C4-2B (cell line): ENCODE measurements around the gene RAD23B.

Experiments
- H3K27ac ChIP-seq: fragments of 450-650 bp; 2 replicates; pipeline ENCODE4 v1.5.1; 2017
- ZFX ChIP-seq: fragments of 450-650 bp; IDR thresholded peaks from 2 replicates; pipeline ENCODE4 v1.6.1; 2017
- TF ChIP-seq, protein P1 (sequence below): fragments of 450-650 bp; conservative IDR thresholded peaks from 2 replicates; pipeline ENCODE4 v1.5.1; 2017; ENCODE audit warnings: mild to moderate bottlenecking

The RAD23B gene

DNA sequence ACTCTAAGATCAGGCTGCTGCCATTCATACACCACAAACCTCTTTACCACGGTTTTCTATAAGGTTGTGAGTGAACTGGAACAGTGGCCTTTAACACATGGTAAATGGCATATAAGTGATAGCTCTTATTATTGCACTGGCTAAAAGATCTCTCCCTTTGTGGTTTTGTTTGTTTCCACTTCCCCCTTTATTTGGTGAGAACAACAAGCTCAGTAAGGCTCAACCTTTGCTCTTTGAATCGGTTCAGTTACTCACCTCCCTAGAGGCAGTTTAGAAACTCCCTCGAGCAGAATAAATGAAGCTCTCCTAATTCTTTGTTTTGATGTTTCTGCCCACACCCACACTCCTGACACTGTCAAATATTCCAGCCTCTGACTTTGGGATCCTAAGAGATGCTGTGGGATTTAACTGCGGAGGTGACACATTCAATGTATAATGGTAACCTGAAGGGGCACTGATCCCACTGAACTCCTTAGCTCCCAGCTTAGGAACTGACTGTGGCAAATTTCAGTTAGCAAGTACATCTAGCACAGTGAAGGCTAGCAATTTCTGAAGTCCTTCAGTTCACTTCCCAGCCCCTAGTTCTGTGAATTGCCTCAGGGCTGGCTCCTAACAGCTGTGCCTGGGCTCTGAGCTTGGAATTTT, 22.5 kb upstream of the RAD23B start:
- no peak for TF ChIP-seq ZFX
- TF ChIP-seq, protein P1, sequence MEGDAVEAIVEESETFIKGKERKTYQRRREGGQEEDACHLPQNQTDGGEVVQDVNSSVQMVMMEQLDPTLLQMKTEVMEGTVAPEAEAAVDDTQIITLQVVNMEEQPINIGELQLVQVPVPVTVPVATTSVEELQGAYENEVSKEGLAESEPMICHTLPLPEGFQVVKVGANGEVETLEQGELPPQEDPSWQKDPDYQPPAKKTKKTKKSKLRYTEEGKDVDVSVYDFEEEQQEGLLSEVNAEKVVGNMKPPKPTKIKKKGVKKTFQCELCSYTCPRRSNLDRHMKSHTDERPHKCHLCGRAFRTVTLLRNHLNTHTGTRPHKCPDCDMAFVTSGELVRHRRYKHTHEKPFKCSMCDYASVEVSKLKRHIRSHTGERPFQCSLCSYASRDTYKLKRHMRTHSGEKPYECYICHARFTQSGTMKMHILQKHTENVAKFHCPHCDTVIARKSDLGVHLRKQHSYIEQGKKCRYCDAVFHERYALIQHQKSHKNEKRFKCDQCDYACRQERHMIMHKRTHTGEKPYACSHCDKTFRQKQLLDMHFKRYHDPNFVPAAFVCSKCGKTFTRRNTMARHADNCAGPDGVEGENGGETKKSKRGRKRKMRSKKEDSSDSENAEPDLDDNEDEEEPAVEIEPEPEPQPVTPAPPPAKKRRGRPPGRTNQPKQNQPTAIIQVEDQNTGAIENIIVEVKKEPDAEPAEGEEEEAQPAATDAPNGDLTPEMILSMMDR = no peak
- H3K27ac ChIP-seq = no peak overlapping the region

DNA sequence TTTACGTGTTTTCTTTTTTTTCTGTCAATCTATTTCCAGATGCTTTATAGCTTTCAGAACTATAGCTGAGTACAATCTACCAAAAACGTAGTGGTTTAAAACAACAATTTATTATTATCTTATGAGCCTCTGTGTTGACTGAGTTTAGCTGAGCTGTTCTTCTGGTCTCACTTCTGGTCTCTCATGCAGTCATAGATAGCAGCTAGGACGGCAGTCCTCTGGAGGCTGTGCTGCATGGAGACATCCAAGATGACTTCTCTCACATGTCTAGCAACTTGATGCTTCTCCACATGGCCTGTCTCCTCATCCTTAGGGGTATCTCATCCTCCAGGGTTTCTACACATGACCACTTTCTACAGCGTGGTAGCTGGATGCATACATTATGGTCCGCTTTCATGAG, 22.0 kb upstream of the RAD23B start:
- no peak overlapping the region for H3K27ac ChIP-seq
- TF ChIP-seq, protein P1 = no peak
- TF ChIP-seq ZFX = no peak

DNA sequence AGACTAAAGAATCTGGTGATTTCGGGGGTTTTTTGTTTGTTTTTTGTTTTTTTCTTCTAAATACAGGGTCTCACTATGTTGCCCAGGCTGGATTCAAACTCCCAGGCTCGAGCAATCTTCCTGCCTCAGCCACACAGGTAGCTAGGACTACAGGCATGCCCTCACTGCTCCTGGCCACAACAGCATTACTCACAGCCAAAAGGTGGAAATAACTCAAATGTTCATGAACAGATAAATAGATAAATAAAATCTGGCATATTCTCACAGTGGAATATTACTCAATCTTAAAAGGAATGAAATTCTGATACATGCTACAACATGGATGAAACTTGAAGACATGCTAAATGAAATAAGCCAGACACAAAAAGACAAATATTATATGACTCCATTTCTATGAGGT, 19.8 kb upstream of the RAD23B start:
- TF ChIP-seq, protein P1 = no peak
- no peak for TF ChIP-seq ZFX
- no peak overlapping the region for H3K27ac ChIP-seq

DNA sequence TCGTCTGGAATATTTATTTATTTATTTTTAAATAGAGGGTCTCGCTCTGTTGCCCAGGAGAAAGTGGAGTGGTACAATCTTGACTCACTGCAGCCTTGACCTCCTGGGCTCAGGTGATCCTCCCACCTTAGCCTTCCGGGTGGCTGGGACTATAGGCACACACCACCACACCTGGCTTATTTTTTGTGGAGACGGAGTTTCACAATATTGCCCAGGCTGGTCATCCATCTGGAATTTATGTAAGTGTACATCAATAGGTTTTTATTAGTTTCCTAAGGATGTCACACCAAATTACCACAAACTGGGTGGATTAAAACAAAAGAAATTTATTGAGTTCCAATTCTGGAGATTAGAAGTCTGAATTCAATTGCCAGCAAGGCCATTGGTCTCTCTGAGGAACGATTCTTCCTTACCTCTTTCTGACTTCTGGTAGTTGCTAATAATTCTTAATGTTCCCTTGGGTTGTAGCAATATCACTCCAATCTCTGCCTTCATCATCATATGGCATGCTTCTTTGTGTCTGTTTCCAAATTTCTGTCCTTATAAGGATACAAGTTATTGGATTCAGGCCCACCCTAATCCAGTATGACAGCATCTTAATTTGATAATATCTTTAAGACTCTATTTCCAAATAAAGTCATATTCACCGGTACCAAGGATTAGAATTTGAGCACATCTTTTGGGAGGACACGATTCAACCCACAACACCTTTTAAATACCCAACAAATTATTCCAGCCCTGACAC, 16.3 kb upstream of the RAD23B start:
- no peak overlapping the region for H3K27ac ChIP-seq
- TF ChIP-seq, protein P1 = no peak
- no peak for TF ChIP-seq ZFX

DNA sequence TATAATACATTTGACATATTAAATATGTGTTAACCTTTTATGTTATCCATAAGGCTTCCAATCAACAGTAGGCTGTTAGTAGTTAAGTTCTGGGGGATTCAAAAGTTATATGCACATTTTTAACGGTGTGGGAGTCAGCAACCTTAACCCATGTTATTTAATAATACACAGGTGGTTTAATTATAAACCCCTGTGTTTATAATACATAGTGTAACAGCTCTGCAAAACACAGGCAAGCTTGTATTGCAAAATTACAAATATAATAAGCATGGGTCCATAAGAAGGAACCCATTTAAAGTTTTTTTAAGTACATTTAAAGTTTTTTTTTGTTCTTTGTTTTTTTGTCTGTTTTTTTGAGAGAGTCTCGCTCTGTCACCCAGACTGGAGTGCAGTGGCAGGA, 14.5 kb upstream of the RAD23B start:
- TF ChIP-seq, protein P1 = no peak
- TF ChIP-seq ZFX = no peak
- H3K27ac ChIP-seq = no peak overlapping the region

DNA sequence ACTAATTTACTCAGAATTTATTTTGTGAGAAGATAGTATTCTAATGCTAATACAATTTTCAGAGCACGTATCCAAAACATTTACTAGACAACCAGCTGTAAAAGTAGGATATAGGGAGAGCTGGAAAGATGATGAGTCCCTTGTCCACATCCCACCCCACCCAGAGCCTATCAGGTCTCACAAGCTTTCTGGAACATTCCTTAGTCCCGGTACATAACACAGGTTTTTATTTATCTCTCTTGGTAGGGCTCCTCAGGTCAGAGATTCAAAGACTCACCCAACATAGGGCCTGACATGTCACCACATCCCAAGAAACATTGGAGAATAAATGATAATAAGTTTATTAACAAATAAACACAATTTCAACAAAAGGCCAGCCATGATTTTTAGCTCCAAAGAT, 13.8 kb upstream of the RAD23B start:
- TF ChIP-seq, protein P1 = no peak
- no peak for TF ChIP-seq ZFX
- no peak overlapping the region for H3K27ac ChIP-seq

DNA sequence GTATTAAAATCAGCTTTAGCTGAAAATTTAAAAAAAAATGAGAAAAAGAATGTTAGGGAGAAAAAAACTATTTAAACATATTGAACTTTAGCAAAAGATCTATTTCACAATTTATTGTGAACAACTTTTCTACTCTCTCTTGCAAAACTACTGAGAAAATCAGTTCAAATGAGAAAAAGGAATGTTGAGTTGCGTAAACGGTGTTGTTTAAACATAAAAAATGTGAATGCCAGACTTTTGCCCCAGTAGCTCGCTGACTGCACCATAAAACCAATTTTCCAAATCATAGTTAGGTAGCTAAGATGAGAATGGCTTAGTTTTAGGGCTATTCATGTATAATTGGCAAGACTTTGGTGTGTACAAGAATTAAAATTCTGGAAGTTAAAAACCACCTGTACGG, 13.4 kb upstream of the RAD23B start:
- no peak overlapping the region for H3K27ac ChIP-seq
- TF ChIP-seq, protein P1 = no peak
- no peak for TF ChIP-seq ZFX
